Nephron (organoid): ENCODE data around the gene ANKRD13D.

Experiments used
- H3K27ac Mint-ChIP-seq, 3 experiments: 2 replicates each; pipeline ENCODE4 v1.8.0; 2020; ENCODE audit warnings: mixed read lengths in 3 of 3, mild to moderate bottlenecking in 2 of 3, moderate library complexity in 1 of 3
- H3K27me3 Mint-ChIP-seq: 2 replicates; pipeline ENCODE4 v1.8.0; 2021; ENCODE audit warnings: low read depth, mild to moderate bottlenecking, moderate library complexity, mixed read lengths
- H3K36me3 Mint-ChIP-seq: 2 replicates; pipeline ENCODE4 v1.8.0; 2020; ENCODE audit warnings: low read depth, mixed read lengths
- H3K4me1 Mint-ChIP-seq: 2 replicates; pipeline ENCODE4 v1.8.0; 2020; ENCODE audit warnings: mixed read lengths
- H3K4me3 Mint-ChIP-seq, 3 experiments: 2 replicates each; pipeline ENCODE4 v1.8.0; 2020; ENCODE audit warnings: mild to moderate bottlenecking in 3 of 3, mixed read lengths in 3 of 3, moderate library complexity in 2 of 3
- H3K9me3 Mint-ChIP-seq: 2 replicates; pipeline ENCODE4 v1.8.0; 2020; ENCODE audit warnings: mixed read lengths
- CTCF ChIP-seq, 3 experiments: fragments of 200-600 bp; sonication (generic); IDR thresholded peaks; one replicate each; pipeline ENCODE4 v1.5.0; 2021; ENCODE audit warnings: antibody characterized with exemption in 3 of 3; ENCODE audit not compliant: unreplicated experiment in 3 of 3

Gene ANKRD13D

GRCh38 chr11:67282155-67282875, 6.8 kb upstream of the ANKRD13D start:
- Mint-ChIP-seq H3K4me1 (peaks cover 3% of the 10 kb centered on the region), H3K27me3 (no peaks in the 10 kb centered on the region), H3K4me3 (no peak overlapping the region), H3K9me3 (no peaks in the 10 kb centered on the region), H3K27ac (no peak overlapping the region), H3K36me3 (peaks cover 24% of the 10 kb centered on the region)
- no peak for TF ChIP-seq CTCF (IDR thresholded peaks at IDR 0.05; ENCODE audit: unreplicated experiment in 3 of 3)

GRCh38 chr11:67282876-67283371, 6.2 kb upstream of the ANKRD13D start:
- Mint-ChIP-seq H3K4me1 (peaks cover 9% of the 10 kb centered on the region), H3K36me3 (peaks cover 24% of the 10 kb centered on the region), H3K4me3 (no peak overlapping the region), H3K27me3 (no peaks in the 10 kb centered on the region), H3K27ac (no peak overlapping the region), H3K9me3 (no peaks in the 10 kb centered on the region)
- TF ChIP-seq CTCF (IDR thresholded peaks at IDR 0.05; ENCODE audit: unreplicated experiment in 3 of 3) = no peak

- Mint-ChIP-seq H3K4me3 (no peak overlapping the region), H3K27me3 (no peaks in the 10 kb centered on the region), H3K27ac (no peak overlapping the region), H3K9me3 (no peaks in the 10 kb centered on the region), H3K36me3 (peaks cover 24% of the 10 kb centered on the region), H3K4me1 (peaks cover 11% of the 10 kb centered on the region)
- no peak for TF ChIP-seq CTCF (IDR thresholded peaks at IDR 0.05; ENCODE audit: unreplicated experiment in 3 of 3)
Measured at GRCh38 chr11:67283481-67283963, 5.6 kb upstream of the ANKRD13D start.

GRCh38 chr11:67284811-67285540, 4.1 kb upstream of the ANKRD13D start:
- H3K27me3 Mint-ChIP-seq = no peaks in the 10 kb centered on the region
- peaks cover 11% of the 10 kb centered on the region for H3K4me1 Mint-ChIP-seq
- no peak for TF ChIP-seq CTCF (IDR thresholded peaks at IDR 0.05; ENCODE audit: unreplicated experiment in 3 of 3)
- no peak overlapping the region for H3K27ac Mint-ChIP-seq
- H3K36me3 Mint-ChIP-seq = peaks cover 16% of the 10 kb centered on the region
- H3K9me3 Mint-ChIP-seq = no peaks in the 10 kb centered on the region
- H3K4me3 Mint-ChIP-seq = no peak overlapping the region

- Mint-ChIP-seq H3K4me3 (no peak overlapping the region), H3K27me3 (no peaks in the 10 kb centered on the region), H3K4me1 (peaks cover 11% of the 10 kb centered on the region)
Measured at GRCh38 chr11:67285541-67286498, 3.3 kb upstream of the ANKRD13D start.

More at GRCh38 chr11:67285541-67286498, 3.3 kb upstream of the ANKRD13D start:
- no peaks in the 10 kb centered on the region for H3K9me3 Mint-ChIP-seq
- H3K36me3 Mint-ChIP-seq = peaks cover 8% of the 10 kb centered on the region
- H3K27ac Mint-ChIP-seq = no peak overlapping the region
- TF ChIP-seq CTCF (IDR thresholded peaks at IDR 0.05; ENCODE audit: unreplicated experiment in 3 of 3) = no peak
